SK-N-SH (cell line): ENCODE measurements around the gene ZNF44. TPM values are rescaled to one million over a fixed set of nuclear protein-coding genes. Genes with fewer than 3 reads are reported as not detected.

ENCODE experiments used
- CTCF ChIA-PET: fragments of 300-600, 350-600 bp; formaldehyde crosslinking; extraction: SDS; loops from one replicate; lab custom pipeline; 2021; lab: Yijun Ruan, JAX
- POLR2A ChIA-PET: fragments of 350-600 bp; sonication (Branson Sonifier 250); formaldehyde crosslinking; extraction: SDS; loops from one replicate; lab custom pipeline; 2020; ENCODE audit warnings: antibody characterized with exemption, inconsistent platforms; lab: Yijun Ruan, JAX
- DNase-seq: peaks from one replicate; pipeline ENCODE4 v3.0.0; 2012
- H2AFZ ChIP-seq: fragments of 200-600 bp; sonication (generic); 2 replicates; pipeline ENCODE4 v1.8.1; 2016; ENCODE audit warnings: antibody characterized with exemption, mild to moderate bottlenecking, low read depth
- H3F3A ChIP-seq: fragments of 200-600 bp; sonication (generic); replicated peaks from 2 replicates; pipeline ENCODE3; 2016; ENCODE audit warnings: antibody characterized with exemption, mild to moderate bottlenecking; ENCODE audit not compliant: insufficient read depth
- H3K27ac ChIP-seq, 2 experiments: fragments of 200-500 bp in 1 of 2; fragments of 200-600 bp in 1 of 2; sonication (Bioruptor generic) in 1 of 2; sonication (generic), shearing (Covaris generic) in 1 of 2; 2 replicates each; pipeline versions ENCODE4 v1.5.1 to v1.6.1; 2014 to 2016; ENCODE audit warnings: low read depth in 2 of 2, inconsistent platforms in 1 of 2, low read length in 1 of 2, mild to moderate bottlenecking in 1 of 2, mixed read lengths in 1 of 2
- H3K27me3 ChIP-seq: fragments of 200-600 bp; sonication (generic), shearing (Covaris generic); 2 replicates; pipeline ENCODE4 v1.6.1; 2016; ENCODE audit warnings: mixed run types; ENCODE audit not compliant: insufficient read depth
- H3K36me3 ChIP-seq, 2 experiments: fragments of 200-500 bp in 1 of 2; fragments of 200-600 bp in 1 of 2; sonication (Bioruptor generic) in 1 of 2; sonication (generic) in 1 of 2; replicated peaks in 1 of 2; 2 replicates each; pipeline versions ENCODE3 to v1.5.1; 2014 to 2016; ENCODE audit warnings: low read length in 1 of 2, mild to moderate bottlenecking in 1 of 2; ENCODE audit not compliant: insufficient read depth in 2 of 2, control insufficient read depth in 1 of 2
- H3K4me1 ChIP-seq, 2 experiments: fragments of 200-500 bp in 1 of 2; fragments of 200-600 bp in 1 of 2; sonication (Bioruptor generic) in 1 of 2; sonication (generic), shearing (Covaris generic) in 1 of 2; 2 replicates each; pipeline versions ENCODE4 v1.5.1 to v1.6.1; 2014 to 2016; ENCODE audit warnings: low read depth in 1 of 2, low read length in 1 of 2, mixed run types in 1 of 2; ENCODE audit not compliant: insufficient read depth in 2 of 2, control insufficient read depth in 1 of 2
- H3K4me2 ChIP-seq: fragments of 200-600 bp; sonication (generic), shearing (Covaris generic); 2 replicates; pipeline ENCODE4 v1.6.1; 2017; ENCODE audit warnings: mixed run types
- H3K4me3 ChIP-seq, 2 experiments: fragments of 200-500 bp in 1 of 2; fragments of 200-600 bp in 1 of 2; sonication (Bioruptor generic) in 1 of 2; sonication (generic), shearing (Covaris generic) in 1 of 2; 2 replicates each; pipeline versions ENCODE4 v1.5.1 to v1.8.1; 2014 to 2016; ENCODE audit warnings: low read depth in 2 of 2, inconsistent platforms in 1 of 2, low read length in 1 of 2, mild to moderate bottlenecking in 1 of 2, mixed read lengths in 1 of 2, moderate library complexity in 1 of 2
- H3K79me2 ChIP-seq: fragments of 200-600 bp; sonication (generic); 2 replicates; pipeline ENCODE4 v1.8.1; 2017; ENCODE audit warnings: mild to moderate bottlenecking; ENCODE audit not compliant: insufficient read depth
- H3K9ac ChIP-seq: fragments of 200-600 bp; sonication (generic); 2 replicates; pipeline ENCODE4 v1.6.1; 2017; ENCODE audit warnings: mixed run types
- H3K9me2 ChIP-seq: fragments of 200-600 bp; sonication (generic); 2 replicates; pipeline ENCODE4 v1.6.1; 2017; ENCODE audit warnings: mixed run types
- H3K9me3 ChIP-seq: fragments of 200-600 bp; sonication (generic); 2 replicates; pipeline ENCODE4 v1.6.1; 2017; ENCODE audit warnings: mixed run types, mild to moderate bottlenecking, moderate library complexity
- H4K20me1 ChIP-seq: fragments of 200-600 bp; sonication (generic); 2 replicates; pipeline ENCODE4 v1.6.1; 2017; ENCODE audit warnings: mild to moderate bottlenecking, mixed run types; ENCODE audit not compliant: insufficient read depth
- CHD2 ChIP-seq: fragments of 150-350 bp; IDR thresholded peaks from 2 replicates; pipeline ENCODE4 v1.6.1; 2018; ENCODE audit warnings: low read length; ENCODE audit not compliant: partially characterized antibody
- CTCF ChIP-seq: fragments of 200-600 bp; sonication (generic); IDR thresholded peaks from 2 replicates; pipeline ENCODE4 v1.6.1; 2017; ENCODE audit warnings: antibody characterized with exemption, mild to moderate bottlenecking, moderate library complexity
- ELF1 ChIP-seq: IDR thresholded peaks from 2 replicates; pipeline ENCODE4 v1.4.0; 2012
- EP300 ChIP-seq, 2 experiments: IDR thresholded peaks; 2 replicates each; pipeline versions ENCODE4 v1.4.0 to v1.6.1; 2012; ENCODE audit warnings: borderline replicate concordance in 1 of 2, low read depth in 1 of 2, low read length in 1 of 2
- FOXJ3 ChIP-seq: sonication (generic); formaldehyde crosslinking; IDR thresholded peaks from 2 replicates; pipeline ENCODE4 v1.5.1; 2020; ENCODE audit warnings: mild to moderate bottlenecking, missing genetic modification reagents
- GABPA ChIP-seq: IDR thresholded peaks from 2 replicates; pipeline ENCODE4 v1.4.0; 2012; ENCODE audit warnings: low read depth, mild to moderate bottlenecking
- IRF3 ChIP-seq: fragments of 150-350 bp; IDR thresholded peaks from 2 replicates; pipeline ENCODE4 v1.6.1; 2016; ENCODE audit warnings: mild to moderate bottlenecking, low read depth, low read length
- MXI1 ChIP-seq: IDR thresholded peaks from 2 replicates; pipeline ENCODE4 v1.6.1; 2012; ENCODE audit warnings: mild to moderate bottlenecking, low read depth, low read length, improper control_type of control experiment
- NRF1 ChIP-seq: IDR thresholded peaks from 2 replicates; pipeline ENCODE4 v1.6.1; 2012; ENCODE audit warnings: low read depth, mild to moderate bottlenecking, low read length
- RAD21 ChIP-seq: IDR thresholded peaks from 2 replicates; pipeline ENCODE4 v1.6.1; 2012; ENCODE audit warnings: mild to moderate bottlenecking, low read length
- RCOR1 ChIP-seq: fragments of 150-350 bp; IDR thresholded peaks from 2 replicates; pipeline ENCODE4 v1.6.1; 2017; ENCODE audit warnings: antibody characterized with exemption, low read length
- SIN3A ChIP-seq: IDR thresholded peaks from 2 replicates; pipeline ENCODE4 v1.6.1; 2012; ENCODE audit warnings: low read depth, mild to moderate bottlenecking, low read length, moderate library complexity, borderline replicate concordance
- SMC3 ChIP-seq: IDR thresholded peaks from 2 replicates; pipeline ENCODE4 v1.6.1; 2012; ENCODE audit warnings: low read depth, low read length, improper control_type of control experiment
- TCF12 ChIP-seq: IDR thresholded peaks from 2 replicates; pipeline ENCODE4 v1.4.0; 2012
- TEAD4 ChIP-seq: IDR thresholded peaks from 2 replicates; pipeline ENCODE4 v1.4.0; 2012; ENCODE audit warnings: mild to moderate bottlenecking, borderline replicate concordance; ENCODE audit not compliant: insufficient read depth
- USF2 ChIP-seq: fragments of 150-350 bp; IDR thresholded peaks from 2 replicates; pipeline ENCODE4 v1.6.1; 2017; ENCODE audit warnings: antibody characterized with exemption, low read length, low read depth, borderline replicate concordance
- YY1 ChIP-seq: IDR thresholded peaks from 2 replicates; pipeline ENCODE4 v1.4.0; 2012; ENCODE audit warnings: low read depth, mild to moderate bottlenecking
- WGBS: methylation state at CpG from one replicate; pipeline ENCODE4 v1.1.6; 2017; ENCODE audit warnings: low lambda C conversion rate; 5-methylcytosine and 5-hydroxymethylcytosine counted together
- polyA plus RNA-seq, 3 experiments: library from polyadenylated mRNA; depleted of rRNA; stranded (reverse); fragments of >200 nt; gene quantifications; 2 replicates each; pipeline ENCODE4 v1.2.3, GENCODE V29; 2012
- TF ChIP-seq, protein P1 (sequence below): IDR thresholded peaks from 2 replicates; pipeline ENCODE4 v1.4.0; 2012; ENCODE audit warnings: low read depth, borderline replicate concordance
- TF ChIP-seq, protein P2 (sequence below): IDR thresholded peaks from 2 replicates; pipeline ENCODE4 v1.6.1; 2012; ENCODE audit warnings: mild to moderate bottlenecking, low read depth, low read length, moderate library complexity

The ZNF44 gene
- polyA plus RNA-seq, 1 of the 3 experiments (the other 2 are of a cell fraction) = 3.6 TPM

DNA sequence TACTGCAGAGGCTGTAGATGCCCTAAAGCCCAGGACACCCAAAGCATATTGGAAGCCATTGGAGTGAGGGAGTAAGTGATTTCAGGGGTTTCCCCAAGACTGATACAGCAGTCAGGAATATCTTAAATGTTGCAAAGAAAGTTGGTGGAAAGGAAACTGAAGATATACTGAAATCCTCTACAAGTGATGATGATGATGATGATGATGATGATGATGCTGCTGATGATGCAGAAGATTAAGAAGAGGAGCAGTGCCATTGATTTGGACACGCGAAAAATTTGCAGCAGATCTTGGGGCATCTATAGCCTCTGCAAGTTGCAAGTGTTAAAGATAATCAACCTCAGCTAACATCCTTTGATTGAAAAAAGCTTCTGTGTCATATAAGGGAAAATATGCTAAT lies 23.8 kb downstream of the ZNF44 start:
- ChIA-PET POLR2A (no interaction called here), CTCF (no interaction called here)
- no peak overlapping the region for H3K4me3 ChIP-seq
- no peaks in the 10 kb centered on the region for H3K4me1 ChIP-seq
- 92% methylated on average over 2 of the region's 2 CpGs for WGBS
- peaks cover 1% of the 10 kb centered on the region; the same call in 1 of the 2 replicates for H3K79me2 ChIP-seq
- H4K20me1 ChIP-seq = no peaks in the 10 kb centered on the region
- TF ChIP-seq EP300 (IDR thresholded peaks at IDR 0.05; ENCODE audit: borderline replicate concordance in 1 of 2, low read depth in 1 of 2, low read length in 1 of 2) = no peak
- TF ChIP-seq CTCF = no peak
- TF ChIP-seq RCOR1 = no peak
- no peak for TF ChIP-seq TCF12
- no peak for TF ChIP-seq RAD21
- TF ChIP-seq, protein P1, sequence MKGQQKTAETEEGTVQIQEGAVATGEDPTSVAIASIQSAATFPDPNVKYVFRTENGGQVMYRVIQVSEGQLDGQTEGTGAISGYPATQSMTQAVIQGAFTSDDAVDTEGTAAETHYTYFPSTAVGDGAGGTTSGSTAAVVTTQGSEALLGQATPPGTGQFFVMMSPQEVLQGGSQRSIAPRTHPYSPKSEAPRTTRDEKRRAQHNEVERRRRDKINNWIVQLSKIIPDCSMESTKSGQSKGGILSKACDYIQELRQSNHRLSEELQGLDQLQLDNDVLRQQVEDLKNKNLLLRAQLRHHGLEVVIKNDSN = no peak
- TF ChIP-seq FOXJ3 = no peak
- no peak for TF ChIP-seq IRF3
- TF ChIP-seq CHD2 = no peak
- no peak for TF ChIP-seq GABPA
- no peak for TF ChIP-seq TEAD4
- TF ChIP-seq YY1 = no peak
- no peaks in the 10 kb centered on the region for H3K9me2 ChIP-seq
- H3F3A ChIP-seq = peaks cover 3% of the 10 kb centered on the region
- peaks cover 37% of the 10 kb centered on the region for H3K9me3 ChIP-seq
- no peak overlapping the region for H3K4me2 ChIP-seq
- DNase-seq = no peak
- H2AFZ ChIP-seq = no peak overlapping the region
- H3K27ac ChIP-seq = no peak overlapping the region
- no peaks in the 10 kb centered on the region for H3K27me3 ChIP-seq
- H3K36me3 ChIP-seq = peaks cover 22 to 60% of the 10 kb centered on the region in 2 experiments
- H3K9ac ChIP-seq = no peak overlapping the region

- Histone ChIP-seq H3K9me3 (peaks cover 20% of the 10 kb centered on the region), H3K27me3 (no peaks in the 10 kb centered on the region), H3K9ac (no peak overlapping the region), H3K36me3 (peaks cover 2 to 16% of the 10 kb centered on the region in 2 experiments), H2AFZ (no peak overlapping the region), H3K4me2 (no peak overlapping the region), H3K4me3 (no peak overlapping the region), H3F3A (peaks cover 3% of the 10 kb centered on the region), H3K4me1 (no peaks in the 10 kb centered on the region), H3K79me2 (no peaks in the 10 kb centered on the region), H3K9me2 (no peaks in the 10 kb centered on the region), H4K20me1 (no peaks in the 10 kb centered on the region), H3K27ac (no peak overlapping the region)
- ChIA-PET CTCF (no interaction called here), POLR2A (no interaction called here)
- WGBS = 90% methylated on average over 36 of the region's 46 CpGs
- no peak for DNase-seq
- no peak for TF ChIP-seq SIN3A
- no peak for TF ChIP-seq NRF1
- TF ChIP-seq MXI1 = no peak
- TF ChIP-seq ELF1 = no peak
- TF ChIP-seq EP300 (IDR thresholded peaks at IDR 0.05; ENCODE audit: borderline replicate concordance in 1 of 2, low read depth in 1 of 2, low read length in 1 of 2) = no peak
- TF ChIP-seq GABPA = no peak
- TF ChIP-seq USF2 = no peak
- TF ChIP-seq SMC3 = no peak
- no peak for TF ChIP-seq RAD21
- TF ChIP-seq, protein P2, sequence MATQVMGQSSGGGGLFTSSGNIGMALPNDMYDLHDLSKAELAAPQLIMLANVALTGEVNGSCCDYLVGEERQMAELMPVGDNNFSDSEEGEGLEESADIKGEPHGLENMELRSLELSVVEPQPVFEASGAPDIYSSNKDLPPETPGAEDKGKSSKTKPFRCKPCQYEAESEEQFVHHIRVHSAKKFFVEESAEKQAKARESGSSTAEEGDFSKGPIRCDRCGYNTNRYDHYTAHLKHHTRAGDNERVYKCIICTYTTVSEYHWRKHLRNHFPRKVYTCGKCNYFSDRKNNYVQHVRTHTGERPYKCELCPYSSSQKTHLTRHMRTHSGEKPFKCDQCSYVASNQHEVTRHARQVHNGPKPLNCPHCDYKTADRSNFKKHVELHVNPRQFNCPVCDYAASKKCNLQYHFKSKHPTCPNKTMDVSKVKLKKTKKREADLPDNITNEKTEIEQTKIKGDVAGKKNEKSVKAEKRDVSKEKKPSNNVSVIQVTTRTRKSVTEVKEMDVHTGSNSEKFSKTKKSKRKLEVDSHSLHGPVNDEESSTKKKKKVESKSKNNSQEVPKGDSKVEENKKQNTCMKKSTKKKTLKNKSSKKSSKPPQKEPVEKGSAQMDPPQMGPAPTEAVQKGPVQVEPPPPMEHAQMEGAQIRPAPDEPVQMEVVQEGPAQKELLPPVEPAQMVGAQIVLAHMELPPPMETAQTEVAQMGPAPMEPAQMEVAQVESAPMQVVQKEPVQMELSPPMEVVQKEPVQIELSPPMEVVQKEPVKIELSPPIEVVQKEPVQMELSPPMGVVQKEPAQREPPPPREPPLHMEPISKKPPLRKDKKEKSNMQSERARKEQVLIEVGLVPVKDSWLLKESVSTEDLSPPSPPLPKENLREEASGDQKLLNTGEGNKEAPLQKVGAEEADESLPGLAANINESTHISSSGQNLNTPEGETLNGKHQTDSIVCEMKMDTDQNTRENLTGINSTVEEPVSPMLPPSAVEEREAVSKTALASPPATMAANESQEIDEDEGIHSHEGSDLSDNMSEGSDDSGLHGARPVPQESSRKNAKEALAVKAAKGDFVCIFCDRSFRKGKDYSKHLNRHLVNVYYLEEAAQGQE = no peak
- TF ChIP-seq TCF12 = no peak
Observed at GRCh38 chr19:12265921-12266704, 28.6 kb downstream of the ZNF44 start.
